Activated T-helper 1 cell treated with anti-CD3 and anti-CD28 coated beads, Interleukin-12 subunit alpha, Interleukin-12 subunit beta, Interleukin-2, Interleukin-4 antibody, amounts not matched to agents 30 ng/mL and 10 ng/mL and 1 ng/mL, durations not matched to agents 14 hours and 24 hours and 36 hours (primary cell): Measurements from ENCODE around the gene RLN3. TPM values are rescaled to one million over a fixed set of nuclear protein-coding genes. Genes with fewer than 3 reads are reported as not detected.
"Not testable (repeated sequence)": the region's sequence is repeated elsewhere in the genome, so short reads cannot be mapped to it uniquely, and the experiment has no call there.

Source experiments
- DNase-seq: peaks from one replicate; pipeline ENCODE4 v3.0.0; 2021; ENCODE audit warnings: low spot score
- H3K27ac Mint-ChIP-seq: one replicate; pipeline ENCODE4 v1.8.0; 2021; ENCODE audit warnings: mild to moderate bottlenecking, mixed read lengths
- H3K27me3 Mint-ChIP-seq: one replicate; pipeline ENCODE4 v1.8.0; 2022; ENCODE audit warnings: mild to moderate bottlenecking, moderate library complexity, mixed read lengths; ENCODE audit not compliant: insufficient read depth
- H3K36me3 Mint-ChIP-seq: one replicate; pipeline ENCODE4 v1.8.0; 2021; ENCODE audit warnings: low read depth, mixed read lengths
- H3K4me1 Mint-ChIP-seq: one replicate; pipeline ENCODE4 v1.8.0; 2021; ENCODE audit warnings: low read depth, mixed read lengths
- H3K4me3 Mint-ChIP-seq: one replicate; pipeline ENCODE4 v1.8.0; 2021; ENCODE audit warnings: mild to moderate bottlenecking, moderate library complexity, mixed read lengths
- H3K9me3 Mint-ChIP-seq: one replicate; pipeline ENCODE4 v1.8.0; 2021; ENCODE audit warnings: mixed read lengths
- intact Hi-C: fragments of 100-400 bp; cut with micrococcal nuclease; formaldehyde crosslinking; loops from one replicate; pipeline ENCODE4 v1.15.1; 2024
- total RNA-seq: library from RNA; stranded (reverse); gene quantifications from 2 replicates; pipeline ENCODE4 v1.2.3, GENCODE V29; 2022

The RLN3 gene
- total RNA-seq, 1 donor from 2014 or later: not detected

DNA sequence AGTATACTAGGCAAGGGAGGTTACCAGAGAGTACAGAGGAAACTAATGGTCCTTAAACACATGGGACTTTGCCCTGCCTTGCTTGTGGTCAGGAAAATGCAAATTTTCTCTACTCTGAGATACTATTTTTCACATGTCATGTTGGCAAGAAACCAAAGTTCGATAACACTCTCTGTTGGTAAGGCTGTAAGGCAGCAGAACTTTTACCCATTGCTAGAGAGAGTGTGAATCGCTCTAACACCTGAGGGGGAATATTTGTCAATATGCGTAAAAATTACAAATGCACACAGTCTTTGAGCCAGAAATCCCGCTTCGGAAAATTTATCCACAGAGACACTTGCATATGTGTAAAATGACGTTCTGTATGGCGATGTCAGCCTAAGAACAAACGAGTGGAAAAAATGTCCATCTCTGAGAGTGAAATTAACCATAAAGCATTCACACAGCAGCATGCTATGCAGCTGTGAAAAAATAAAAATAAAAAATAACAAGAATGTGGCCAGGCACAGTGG, 12.4 kb upstream of the RLN3 start:
- no peaks in the 10 kb centered on the region for H3K36me3 Mint-ChIP-seq
- H3K27ac Mint-ChIP-seq: no peak overlapping the region
- H3K27me3 Mint-ChIP-seq: peaks cover 4% of the 10 kb centered on the region
- intact Hi-C loops: no loop called here
- no peak for DNase-seq
- H3K4me1 Mint-ChIP-seq: no peaks in the 10 kb centered on the region
- no peaks in the 10 kb centered on the region for H3K9me3 Mint-ChIP-seq
- H3K4me3 Mint-ChIP-seq: no peak overlapping the region

DNA sequence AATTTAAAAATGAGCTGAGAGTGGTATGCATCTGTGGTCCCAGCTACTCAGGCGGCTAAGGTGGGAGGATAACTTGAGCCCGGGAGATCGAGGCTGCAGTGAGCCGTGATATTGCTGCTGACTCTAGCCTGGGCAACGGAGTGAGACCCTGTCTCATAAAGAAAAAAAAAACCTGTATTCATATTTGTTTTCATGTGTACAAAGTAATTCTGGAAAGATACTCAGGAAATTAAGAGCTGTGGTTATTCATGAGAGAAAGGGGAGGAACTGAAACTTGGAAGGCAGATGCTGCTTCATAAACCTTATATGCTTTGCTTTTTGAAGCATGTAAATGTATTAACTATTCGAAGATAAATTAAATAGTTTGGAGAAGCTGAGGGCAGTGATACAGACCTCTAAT, 8.8 kb upstream of the RLN3 start:
- H3K27me3 Mint-ChIP-seq: peaks cover 2% of the 10 kb centered on the region
- H3K36me3 Mint-ChIP-seq: no peaks in the 10 kb centered on the region
- intact Hi-C loops: no loop called here
- no peak overlapping the region for H3K27ac Mint-ChIP-seq
- H3K4me1 Mint-ChIP-seq: peaks cover 5% of the 10 kb centered on the region
- no peaks in the 10 kb centered on the region for H3K9me3 Mint-ChIP-seq
- no peak for DNase-seq
- H3K4me3 Mint-ChIP-seq: no peak overlapping the region

DNA sequence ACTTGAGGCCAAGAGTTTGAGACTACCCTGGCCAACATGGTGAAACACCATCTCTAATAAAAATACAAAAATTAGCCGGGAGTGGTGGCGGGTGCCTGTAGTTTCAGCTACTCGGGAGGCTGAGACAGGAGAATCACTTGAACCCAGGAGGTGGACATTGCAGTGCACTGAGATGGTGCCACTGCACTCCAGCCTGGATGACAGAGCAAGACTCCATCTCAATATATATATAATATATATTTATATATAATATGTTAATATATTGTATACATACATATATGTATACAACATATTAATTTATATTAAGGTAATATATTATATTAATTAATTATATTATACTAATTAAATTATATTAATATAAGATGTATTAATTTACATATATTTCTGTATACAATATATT, 8.2 kb upstream of the RLN3 start:
- intact Hi-C loops, H3K9me3 Mint-ChIP-seq, H3K27me3 Mint-ChIP-seq, H3K27ac Mint-ChIP-seq, DNase-seq, H3K4me1 Mint-ChIP-seq, H3K36me3 Mint-ChIP-seq, H3K4me3 Mint-ChIP-seq: not testable (repeated sequence)

DNA sequence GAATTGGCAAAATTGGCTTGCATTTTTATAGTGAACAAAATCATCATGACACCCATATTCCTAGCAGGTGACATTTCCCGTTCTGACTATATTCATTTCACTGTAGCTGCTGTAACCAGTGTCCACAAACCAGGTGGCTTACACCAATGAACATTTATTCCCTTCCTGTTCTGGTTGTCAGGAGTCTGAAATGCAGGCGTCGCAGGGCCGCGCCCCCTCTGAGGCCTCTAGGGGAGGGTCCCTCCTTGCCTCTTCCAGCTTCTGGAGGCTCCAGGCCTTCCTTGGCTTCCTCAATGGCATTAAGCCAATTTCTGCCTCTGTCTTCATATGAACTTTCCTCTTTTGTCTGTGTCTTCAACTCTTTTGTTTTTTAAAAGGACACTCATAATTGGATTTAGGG, 6.5 kb upstream of the RLN3 start:
- H3K4me1 Mint-ChIP-seq: peaks cover 5% of the 10 kb centered on the region
- no peaks in the 10 kb centered on the region for H3K36me3 Mint-ChIP-seq
- H3K9me3 Mint-ChIP-seq: no peaks in the 10 kb centered on the region
- no peak overlapping the region for H3K4me3 Mint-ChIP-seq
- intact Hi-C loops: no loop called here
- no peak overlapping the region for H3K27ac Mint-ChIP-seq
- no peak for DNase-seq
- peaks cover 2% of the 10 kb centered on the region for H3K27me3 Mint-ChIP-seq

DNA sequence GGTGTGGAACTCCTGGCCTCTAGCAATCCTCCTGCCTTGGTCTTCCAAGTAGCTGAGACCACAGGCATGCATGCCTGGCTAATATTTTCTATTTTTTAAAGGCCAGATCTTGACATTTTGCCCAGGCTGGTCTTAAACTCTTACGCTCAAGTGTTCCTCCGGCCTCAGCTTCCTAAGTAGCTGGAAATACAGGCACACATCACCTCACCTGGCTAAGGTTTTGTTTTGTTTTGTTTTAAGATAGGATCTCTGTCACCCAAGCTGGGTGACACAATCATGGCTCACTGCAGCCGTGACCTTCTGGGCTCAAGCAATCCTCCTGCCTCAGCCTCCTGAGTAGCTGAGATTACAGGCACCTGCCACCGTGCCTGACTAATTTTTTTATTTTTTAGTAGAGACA, 5.5 kb upstream of the RLN3 start:
- Mint-ChIP-seq H3K27ac (no peak overlapping the region), H3K4me3 (no peak overlapping the region), H3K27me3 (peaks cover 4% of the 10 kb centered on the region), H3K36me3 (no peaks in the 10 kb centered on the region), H3K4me1 (peaks cover 5% of the 10 kb centered on the region), H3K9me3 (no peaks in the 10 kb centered on the region)
- no peak for DNase-seq
- intact Hi-C loops: no loop called here

DNA sequence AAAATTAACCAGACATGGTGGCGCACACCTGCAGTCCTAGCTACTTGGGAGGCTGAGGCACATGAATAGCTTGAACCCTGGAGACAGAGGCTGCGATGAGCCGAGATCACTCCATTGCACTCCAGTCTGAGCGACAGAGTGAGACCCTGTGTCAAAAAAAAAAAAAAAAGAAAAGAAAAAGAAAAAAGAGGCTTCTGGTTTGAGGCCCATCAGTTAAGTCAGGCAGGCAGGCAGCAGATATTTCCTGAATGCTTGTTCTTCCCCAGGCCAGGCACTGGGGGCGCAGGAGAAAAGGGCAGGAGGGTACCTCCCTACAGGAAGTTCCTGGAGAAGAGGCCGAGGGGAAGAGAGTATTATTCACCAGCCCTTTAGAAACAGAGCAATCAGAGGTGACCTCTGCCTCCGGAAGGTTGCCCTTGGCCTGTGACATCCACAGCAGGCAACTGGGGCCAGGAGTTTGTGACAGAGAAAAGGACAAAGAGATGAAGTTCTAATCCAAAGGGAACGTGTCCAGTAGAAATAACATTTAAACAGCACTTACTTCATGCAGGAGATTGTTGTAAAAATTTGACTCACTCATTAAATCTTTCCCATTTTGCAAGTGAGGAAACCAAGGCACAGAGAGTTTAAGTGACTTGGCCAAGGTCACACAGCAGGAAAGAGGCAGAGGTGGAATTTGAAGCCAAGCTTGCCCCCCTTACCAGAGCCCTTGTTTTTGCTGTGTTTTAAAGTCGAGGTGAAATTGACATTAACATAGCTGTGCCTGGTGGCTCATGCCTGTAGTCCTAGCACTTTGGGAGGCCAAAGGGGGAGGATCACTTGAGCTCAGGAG, 4.3 kb upstream of the RLN3 start:
- Mint-ChIP-seq H3K27me3 (peaks cover 5% of the 10 kb centered on the region), H3K9me3 (no peaks in the 10 kb centered on the region), H3K36me3 (no peaks in the 10 kb centered on the region), H3K27ac (no peak overlapping the region), H3K4me1 (peaks cover 5% of the 10 kb centered on the region), H3K4me3 (no peak overlapping the region)
- intact Hi-C loops: no loop called here
- DNase-seq: no peak

DNA sequence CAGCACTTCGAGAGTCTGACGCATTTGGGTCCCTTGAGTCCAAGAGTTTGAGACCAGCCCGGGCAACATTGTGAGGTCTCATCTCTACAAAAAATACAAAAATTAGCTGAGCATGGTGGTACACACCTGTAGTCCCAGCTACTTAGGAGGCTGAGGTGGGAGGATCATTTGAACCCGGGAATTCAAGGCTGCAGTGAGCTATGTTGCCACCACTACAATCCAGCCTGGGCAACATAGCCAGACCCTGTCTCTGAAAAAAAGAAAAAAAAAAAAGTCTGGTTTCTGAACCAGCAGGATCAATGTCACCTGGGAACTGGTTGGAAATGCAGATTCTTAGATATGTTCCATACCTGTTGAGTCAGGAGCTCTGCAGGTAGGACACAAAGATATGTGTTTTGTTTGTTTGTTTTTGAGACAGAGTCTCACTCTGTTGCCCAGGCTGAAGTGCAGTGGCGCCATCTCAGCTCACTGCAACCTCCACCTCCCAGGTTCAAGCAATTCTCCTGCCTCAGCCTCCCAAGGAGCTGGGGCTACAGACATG, 1.2 kb upstream of the RLN3 start:
- H3K9me3 Mint-ChIP-seq, intact Hi-C loops, H3K27ac Mint-ChIP-seq, H3K36me3 Mint-ChIP-seq, DNase-seq, H3K27me3 Mint-ChIP-seq, H3K4me3 Mint-ChIP-seq: not testable (repeated sequence)
- peaks cover 14% of the 10 kb centered on the region for H3K4me1 Mint-ChIP-seq

DNA sequence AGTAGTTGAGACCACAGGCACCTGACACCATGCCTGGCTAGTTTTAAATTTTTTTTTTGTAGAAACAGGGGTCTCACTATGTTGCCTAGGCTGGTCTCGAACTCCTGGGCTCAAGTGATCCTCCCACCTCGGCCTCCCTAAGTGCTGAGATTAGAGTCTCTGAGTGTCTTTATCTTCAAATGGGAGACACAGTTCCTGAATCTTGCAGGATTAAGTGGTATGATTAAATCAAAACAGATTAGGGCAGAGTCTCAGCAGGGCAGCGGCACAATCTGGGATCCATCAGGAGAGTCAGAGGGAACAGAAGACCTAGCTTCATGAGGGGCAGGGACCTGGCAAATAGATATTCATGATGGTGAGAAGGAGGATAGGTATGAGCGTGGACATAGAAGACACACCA, 953 bp downstream of the RLN3 start:
- intact Hi-C loops: no loop called here
- Mint-ChIP-seq H3K36me3 (peaks cover 6% of the 10 kb centered on the region), H3K4me1 (peaks cover 10% of the 10 kb centered on the region), H3K4me3 (peak overlapping the region; percentile 29), H3K27me3 (peaks cover 3% of the 10 kb centered on the region), H3K27ac (peak overlapping the region; percentile 64), H3K9me3 (no peaks in the 10 kb centered on the region)
- DNase-seq: no peak

DNA sequence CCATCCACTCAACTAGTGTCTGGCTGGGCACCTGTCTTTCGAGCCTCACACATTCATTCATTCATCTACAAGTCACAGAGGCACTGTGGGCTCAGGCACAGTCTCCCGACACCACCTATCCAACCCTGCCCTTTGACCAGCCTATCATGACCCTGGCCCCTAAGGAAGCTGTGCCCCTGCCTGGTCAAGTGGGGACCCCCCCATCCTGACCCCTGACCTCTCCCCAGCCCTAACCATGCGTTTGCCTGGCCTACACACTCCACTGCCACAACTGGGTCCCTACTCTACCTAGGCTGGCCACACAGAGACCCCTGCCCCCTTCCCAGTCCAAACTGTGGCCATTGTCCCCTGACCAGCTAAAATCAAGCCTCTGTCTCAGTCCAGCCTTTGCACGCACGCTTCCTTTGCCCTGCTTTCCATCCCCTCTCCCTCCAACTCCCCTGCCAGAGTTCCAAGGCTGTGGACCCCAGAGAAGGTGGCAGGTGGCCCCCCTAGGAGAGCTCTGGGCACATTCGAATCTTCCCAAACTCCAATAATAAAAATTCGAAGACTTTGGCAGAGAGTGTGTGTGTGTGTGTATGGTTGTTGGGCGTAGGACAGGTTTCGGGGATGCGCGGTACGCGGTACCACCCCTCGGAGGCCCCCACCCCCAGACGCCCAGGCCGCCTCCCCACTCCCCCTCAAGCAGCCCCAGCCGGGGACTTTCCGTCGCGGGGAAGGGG, 3.2 kb downstream of the RLN3 start:
- Mint-ChIP-seq H3K9me3 (no peaks in the 10 kb centered on the region), H3K27me3 (peaks cover 3% of the 10 kb centered on the region), H3K27ac (peak overlapping the region; percentile 81), H3K4me3 (peak overlapping the region; percentile 95), H3K4me1 (peaks cover 13% of the 10 kb centered on the region), H3K36me3 (peaks cover 11% of the 10 kb centered on the region)
- no peak for DNase-seq
- intact Hi-C loops: no loop called here

DNA sequence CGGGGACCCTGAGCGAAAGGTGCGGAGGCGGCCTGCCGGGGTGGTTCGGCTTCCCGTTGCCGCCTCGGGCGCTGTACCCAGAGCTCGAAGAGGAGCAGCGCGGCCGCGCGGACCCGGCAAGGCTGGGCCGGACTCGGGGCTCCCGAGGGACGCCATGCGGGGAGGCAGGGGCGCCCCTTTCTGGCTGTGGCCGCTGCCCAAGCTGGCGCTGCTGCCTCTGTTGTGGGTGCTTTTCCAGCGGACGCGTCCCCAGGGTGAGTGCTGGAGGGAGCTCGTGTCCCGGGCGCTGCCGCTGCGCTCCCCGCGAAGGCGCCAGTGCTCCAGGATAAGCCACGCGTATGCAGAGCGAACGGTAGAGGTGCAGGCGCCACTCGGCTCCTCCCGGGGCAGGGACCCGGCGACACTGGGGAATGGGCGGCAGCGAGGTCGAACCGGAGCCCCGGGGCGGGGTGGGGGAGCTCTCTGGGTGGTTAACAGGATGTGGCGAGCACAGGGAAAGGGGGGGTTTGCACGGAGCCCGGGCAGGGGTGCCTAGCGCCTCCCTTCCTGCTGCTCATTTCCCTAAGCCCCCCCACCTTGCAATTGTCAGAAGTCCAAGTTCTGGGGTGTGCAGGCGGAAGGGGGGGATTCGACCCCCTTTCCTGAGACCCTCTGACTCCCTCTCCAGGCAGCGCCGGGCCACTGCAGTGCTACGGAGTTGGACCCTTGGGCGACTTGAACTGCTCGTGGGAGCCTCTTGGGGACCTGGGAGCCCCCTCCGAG, 4.0 kb downstream of the RLN3 start, which contains the start of gene IL27RA:
TSS of gene IL27RA (plus strand) at position 44 of the 762 bp plus-strand sequence. CDS start at position 155, 111 bp downstream.
- Mint-ChIP-seq H3K36me3 (peaks cover 15% of the 10 kb centered on the region), H3K27ac (peak within 1 kb of the TSS; percentile 96), H3K27me3 (peaks cover 3% of the 10 kb centered on the region), H3K4me1 (peaks cover 13% of the 10 kb centered on the region), H3K9me3 (no peaks in the 10 kb centered on the region), H3K4me3 (peak within 1 kb of the TSS; percentile 95)
- intact Hi-C loops: loop anchor here (1.0 to 2.0 kb wide), 6 partner anchors 26 to 152 kb away; partner anchors contain the start of genes BRME1, CC2D1A, DCAF15 and MISP3
- peak; percentile 78 for DNase-seq

DNA sequence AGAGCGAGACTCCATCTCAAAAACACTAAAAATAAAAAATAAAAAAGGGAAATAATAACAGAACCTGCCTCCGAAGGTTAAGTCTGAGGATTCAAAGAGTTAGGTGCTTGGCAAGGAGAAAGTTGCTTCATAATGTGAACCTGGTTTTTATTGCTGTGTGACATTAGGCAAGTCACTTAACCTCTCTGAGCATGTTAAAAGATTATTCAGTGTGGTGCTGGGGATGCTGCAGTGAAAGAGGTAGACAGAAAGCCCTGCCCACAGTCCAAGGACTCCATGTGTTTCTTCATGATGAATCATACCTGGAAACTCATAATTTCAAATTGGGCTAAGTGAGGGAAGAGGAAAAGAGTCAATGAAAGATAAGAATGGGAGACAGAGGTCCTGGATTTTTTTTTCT, 6.0 kb downstream of the RLN3 start:
- Mint-ChIP-seq H3K9me3 (no peaks in the 10 kb centered on the region), H3K4me1 (peaks cover 13% of the 10 kb centered on the region), H3K36me3 (peaks cover 27% of the 10 kb centered on the region), H3K27ac (peak overlapping the region; percentile 3), H3K4me3 (peak overlapping the region; percentile 9), H3K27me3 (no peaks in the 10 kb centered on the region)
- no peak for DNase-seq
- intact Hi-C loops: loop anchor here (2.0 kb wide), 1 partner anchor 39 kb away; the partner anchor contains the start of gene MISP3

DNA sequence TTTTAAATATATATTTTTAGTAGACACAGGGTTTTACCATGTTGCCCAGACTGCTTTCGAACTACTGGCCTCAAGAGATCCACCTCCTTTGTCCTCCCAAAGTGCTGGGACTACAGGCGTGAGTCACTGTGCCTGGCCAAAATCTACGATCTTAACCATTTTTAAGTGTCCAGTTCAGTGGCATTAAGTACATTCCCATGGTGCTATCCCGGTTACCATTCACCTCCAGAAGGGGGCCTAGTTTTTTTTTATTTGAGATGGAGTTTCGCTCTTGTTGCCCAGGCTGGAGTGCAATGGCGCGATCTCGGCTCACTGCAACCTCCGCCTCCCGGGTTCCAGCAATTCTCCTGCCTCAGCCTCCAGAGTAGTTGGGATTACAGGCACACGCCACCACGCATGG, 7.2 kb downstream of the RLN3 start:
- H3K27ac Mint-ChIP-seq, H3K27me3 Mint-ChIP-seq, H3K9me3 Mint-ChIP-seq, DNase-seq, H3K4me3 Mint-ChIP-seq, intact Hi-C loops: not testable (repeated sequence)
- peaks cover 39% of the 10 kb centered on the region for H3K36me3 Mint-ChIP-seq
- peaks cover 13% of the 10 kb centered on the region for H3K4me1 Mint-ChIP-seq
